GM18951 (cell line): ENCODE data around the gene PCSK1N.

Experiments
- POLR2A ChIP-seq: IDR thresholded peaks from 4 replicates; pipeline ENCODE4 v1.6.1; 2011; ENCODE audit warnings: mild to moderate bottlenecking; ENCODE audit not compliant: insufficient read length, insufficient read depth; ENCODE audit errors: extremely low read depth
- in situ Hi-C: fragments of 300-500 bp; cut with MboI; formaldehyde crosslinking; loops from one replicate; pipeline ENCODE4 v1.12.0; 2022; ENCODE audit warnings: low sequenced_read_pairs, mixed read lengths, inconsistent platforms; ENCODE audit not compliant: unreplicated experiment

PCSK1N gene

GRCh38 chrX:48814722-48815121, 20.7 kb downstream of the PCSK1N start:
- no peak for TF ChIP-seq POLR2A
- in situ Hi-C loops = no loop called here

GRCh38 chrX:48813644-48814043, 21.8 kb downstream of the PCSK1N start:
- no peak for TF ChIP-seq POLR2A
- in situ Hi-C loops = no loop called here

- in situ Hi-C loops = no loop called here
- TF ChIP-seq POLR2A = no peak
Observed at GRCh38 chrX:48806081-48806480, 29.3 kb downstream of the PCSK1N start.

- in situ Hi-C loops = no loop called here
- no peak for TF ChIP-seq POLR2A
Observed at GRCh38 chrX:48802905-48803200, 32.6 kb downstream of the PCSK1N start.

GRCh38 chrX:48802089-48802904, 33.1 kb downstream of the PCSK1N start:
- in situ Hi-C loops = no loop called here
- peak; percentile 66 for TF ChIP-seq POLR2A

- in situ Hi-C loops = no loop called here
- peak; percentile 49 for TF ChIP-seq POLR2A
Observed at GRCh38 chrX:48801280-48802088, 33.9 kb downstream of the PCSK1N start, which contains the start of gene HDAC6. Gene HDAC6, plus strand, starts transcription at chrX:48802067. Its CDS starts 626 bp downstream, at chrX:48802693.

- TF ChIP-seq POLR2A = no peak
- in situ Hi-C loops = no loop called here
Observed at GRCh38 chrX:48800574-48801279, 34.7 kb downstream of the PCSK1N start.

- in situ Hi-C loops = no loop called here
Observed at GRCh38 chrX:48798318-48798717, 37.1 kb downstream of the PCSK1N start.

GRCh38 chrX:48794911-48795515, 40.4 kb downstream of the PCSK1N start:
- in situ Hi-C loops = no loop called here
- no peak for TF ChIP-seq POLR2A

More at GRCh38 chrX:48798318-48798717, 37.1 kb downstream of the PCSK1N start:
- TF ChIP-seq POLR2A = no peak

GRCh38 chrX:48794340-48794910, 41.0 kb downstream of the PCSK1N start:
- TF ChIP-seq POLR2A = no peak
- in situ Hi-C loops = no loop called here

- TF ChIP-seq POLR2A = no peak
- in situ Hi-C loops = no loop called here
Observed at GRCh38 chrX:48793935-48794334, 41.5 kb downstream of the PCSK1N start.

- in situ Hi-C loops = no loop called here
- TF ChIP-seq POLR2A = no peak
Observed at GRCh38 chrX:48792219-48792618, 43.2 kb downstream of the PCSK1N start.
